ENCODE data around the gene CDC20. TPM values are rescaled to one million over a fixed set of nuclear protein-coding genes. Genes with fewer than 3 reads are reported as not detected.
A peak's percentile ranks its signal among the peaks of the same experiment; 100 is the strongest.

CDC20 gene
- polyA plus RNA-seq, 3 donors: 0.08 to 0.10 TPM; not detected in 1

GRCh38 chr1:43360616-43361015 is 1.8 kb downstream of the CDC20 start:
- Mint-ChIP-seq H3K27ac (peak overlapping the region in 3 of 7 donors; percentile 4 to 50 (median 48)), H3K4me1 (peaks cover 71% of the 10 kb centered on the region), H3K4me3 (no peak overlapping the region), H3K9me3 (peaks cover 0 to 1% (median 0%) of the 10 kb centered on the region in 7 donors), H3K36me3 (peaks cover 55 to 56% of the 10 kb centered on the region in 2 donors), H3K27me3 (ENCODE audit: low read depth in 3 of 3) (no peaks in the 10 kb centered on the region)
- peaks cover 47 to 58% of the 10 kb centered on the region in 2 donors for H3K36me3 ChIP-seq (replicated peaks in 1 of 2; ENCODE audit: control insufficient read depth in 1 of 2, insufficient read depth in 2 of 2, low read length in 2 of 2)
- H3K79me2 ChIP-seq (ENCODE audit: insufficient read depth, low read length): peaks cover 65% of the 10 kb centered on the region
- TF ChIP-seq, protein P1, sequence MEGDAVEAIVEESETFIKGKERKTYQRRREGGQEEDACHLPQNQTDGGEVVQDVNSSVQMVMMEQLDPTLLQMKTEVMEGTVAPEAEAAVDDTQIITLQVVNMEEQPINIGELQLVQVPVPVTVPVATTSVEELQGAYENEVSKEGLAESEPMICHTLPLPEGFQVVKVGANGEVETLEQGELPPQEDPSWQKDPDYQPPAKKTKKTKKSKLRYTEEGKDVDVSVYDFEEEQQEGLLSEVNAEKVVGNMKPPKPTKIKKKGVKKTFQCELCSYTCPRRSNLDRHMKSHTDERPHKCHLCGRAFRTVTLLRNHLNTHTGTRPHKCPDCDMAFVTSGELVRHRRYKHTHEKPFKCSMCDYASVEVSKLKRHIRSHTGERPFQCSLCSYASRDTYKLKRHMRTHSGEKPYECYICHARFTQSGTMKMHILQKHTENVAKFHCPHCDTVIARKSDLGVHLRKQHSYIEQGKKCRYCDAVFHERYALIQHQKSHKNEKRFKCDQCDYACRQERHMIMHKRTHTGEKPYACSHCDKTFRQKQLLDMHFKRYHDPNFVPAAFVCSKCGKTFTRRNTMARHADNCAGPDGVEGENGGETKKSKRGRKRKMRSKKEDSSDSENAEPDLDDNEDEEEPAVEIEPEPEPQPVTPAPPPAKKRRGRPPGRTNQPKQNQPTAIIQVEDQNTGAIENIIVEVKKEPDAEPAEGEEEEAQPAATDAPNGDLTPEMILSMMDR (IDR thresholded peaks at IDR 0.05): no peak
- DNase-seq: no peak
- H3K4me1 ChIP-seq (ENCODE audit: control insufficient read depth in 1 of 2, insufficient read depth in 2 of 2, low read length in 2 of 2): peaks cover 53 to 75% of the 10 kb centered on the region in 2 donors
- H3K4me2 ChIP-seq (replicated peaks; ENCODE audit: extremely low read depth, low read length, poor library complexity, severe bottlenecking): no peak overlapping the region
- no peaks in the 10 kb centered on the region for H3K27me3 ChIP-seq (ENCODE audit: control insufficient read depth in 2 of 2, insufficient read depth in 2 of 2, low read length in 2 of 2)
- intact Hi-C loops (cut with micrococcal nuclease): loop anchor here (2.0 to 10.0 kb wide), 2 partner anchors 28 to 186 kb away; partner anchors contain the start of genes CFAP57 (in 1 of the 2), EBNA1BP2 (in 1 of the 2), MED8 (in 1 of the 2) and SZT2 (in 1 of the 2)
- peaks cover 58% of the 10 kb centered on the region for H4K20me1 ChIP-seq (ENCODE audit: insufficient read depth, low read length)
- H3K4me3 ChIP-seq (replicated peaks in 1 of 3; ENCODE audit: low read depth in 2 of 3, low read length in 3 of 3): no peak overlapping the region
- H3K27ac ChIP-seq (ENCODE audit: low read depth in 1 of 2, low read length in 2 of 2): peak overlapping the region in 1 of 2 donors; percentile 46
- H2AFZ ChIP-seq (ENCODE audit: insufficient read depth, low read depth, low read length, poor library complexity, severe bottlenecking): no peak overlapping the region
- no CpG with 5 or more reads among the region's 4 CpGs for WGBS (ENCODE audit: insufficient coverage)
- no peaks in the 10 kb centered on the region for H3K9me3 ChIP-seq (replicated peaks in 1 of 2; ENCODE audit: control insufficient read depth in 1 of 2, insufficient read depth in 1 of 2, low read length in 2 of 2)
- no peak overlapping the region for H3K9ac ChIP-seq (ENCODE audit: insufficient read depth, low read length, poor library complexity, severe bottlenecking)

DNA sequence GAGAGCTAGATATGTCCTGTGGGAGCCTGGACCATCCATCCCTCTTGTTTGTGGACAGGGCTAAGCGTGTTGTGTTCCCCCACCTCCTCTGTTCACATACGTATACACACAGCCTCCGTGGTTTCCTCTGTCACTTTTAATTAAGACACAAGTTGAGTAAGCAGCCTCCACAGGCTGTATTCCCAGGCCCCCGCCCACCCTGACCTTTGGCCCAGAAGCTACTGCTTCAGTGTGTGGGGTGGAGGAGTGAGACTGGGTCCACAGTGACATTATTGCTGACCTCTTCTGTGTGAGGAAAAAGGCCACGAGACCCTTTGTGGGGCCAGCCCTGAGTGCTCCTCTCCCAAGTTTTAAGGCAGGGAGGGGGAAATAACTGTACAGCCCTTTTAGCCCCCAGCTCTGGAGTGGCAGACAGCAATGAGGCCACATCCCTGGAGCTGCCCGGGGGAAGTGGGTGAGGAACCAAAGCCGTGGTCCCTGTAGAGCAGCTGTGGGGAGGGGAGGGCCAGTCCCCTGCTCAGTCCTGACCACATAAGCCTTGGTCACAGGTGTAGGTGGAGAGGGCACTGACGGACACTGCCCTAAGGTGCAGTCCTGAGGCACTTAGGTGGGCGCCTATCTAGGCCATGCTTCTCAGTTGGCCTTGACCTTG is 4.6 kb downstream of the CDC20 start:
- peaks cover 80% of the 10 kb centered on the region for H3K4me1 Mint-ChIP-seq
- Histone ChIP-seq H3K4me1 (ENCODE audit: control insufficient read depth in 1 of 2, insufficient read depth in 2 of 2, low read length in 2 of 2) (peaks cover 61 to 90% of the 10 kb centered on the region in 2 donors), H3K79me2 (ENCODE audit: insufficient read depth, low read length) (peaks cover 86% of the 10 kb centered on the region), H3K4me3 (replicated peaks in 1 of 3; ENCODE audit: low read depth in 2 of 3, low read length in 3 of 3) (no peak overlapping the region), H3K27me3 (ENCODE audit: control insufficient read depth in 2 of 2, insufficient read depth in 2 of 2, low read length in 2 of 2) (no peaks in the 10 kb centered on the region), H4K20me1 (ENCODE audit: insufficient read depth, low read length) (peaks cover 71% of the 10 kb centered on the region), H3K27ac (ENCODE audit: low read depth in 1 of 2, low read length in 2 of 2) (peak overlapping the region; percentile 16 to 97), H3K4me2 (replicated peaks; ENCODE audit: extremely low read depth, low read length, poor library complexity, severe bottlenecking) (no peak overlapping the region), H3K9me3 (replicated peaks in 1 of 2; ENCODE audit: control insufficient read depth in 1 of 2, insufficient read depth in 1 of 2, low read length in 2 of 2) (no peaks in the 10 kb centered on the region), H3K9ac (ENCODE audit: insufficient read depth, low read length, poor library complexity, severe bottlenecking) (no peak overlapping the region), H2AFZ (ENCODE audit: insufficient read depth, low read depth, low read length, poor library complexity, severe bottlenecking) (no peak overlapping the region), H3K36me3 (replicated peaks in 1 of 2; ENCODE audit: control insufficient read depth in 1 of 2, insufficient read depth in 2 of 2, low read length in 2 of 2) (peaks cover 47 to 62% of the 10 kb centered on the region in 2 donors)
- no peaks in the 10 kb centered on the region for H3K27me3 Mint-ChIP-seq (ENCODE audit: low read depth in 3 of 3)
- H3K9me3 Mint-ChIP-seq: peaks cover 0 to 1% (median 0%) of the 10 kb centered on the region in 7 donors
- peaks cover 55 to 62% of the 10 kb centered on the region in 2 donors for H3K36me3 Mint-ChIP-seq
- DNase-seq: no peak
- WGBS (ENCODE audit: insufficient coverage): 60% methylated on average over 6 of the region's 9 CpGs
- intact Hi-C loops (cut with micrococcal nuclease): loop anchor here in 1 of 2 donors (10.0 kb wide), 1 partner anchor 189 kb away; the partner anchor contains the start of genes CFAP57 and EBNA1BP2
- H3K27ac Mint-ChIP-seq: peak overlapping the region in 6 of 7 donors; percentile 47 to 91 (median 77)
- no peak overlapping the region for H3K4me3 Mint-ChIP-seq
- TF ChIP-seq, protein P1 (IDR thresholded peaks at IDR 0.05): no peak
